ENCODE results near the gene LCTL. TPM values are rescaled to one million over a fixed set of nuclear protein-coding genes. Genes with fewer than 3 reads are reported as not detected.

LCTL gene
- total RNA-seq, 2 experiments from 2014 or later = not detected

DNA sequence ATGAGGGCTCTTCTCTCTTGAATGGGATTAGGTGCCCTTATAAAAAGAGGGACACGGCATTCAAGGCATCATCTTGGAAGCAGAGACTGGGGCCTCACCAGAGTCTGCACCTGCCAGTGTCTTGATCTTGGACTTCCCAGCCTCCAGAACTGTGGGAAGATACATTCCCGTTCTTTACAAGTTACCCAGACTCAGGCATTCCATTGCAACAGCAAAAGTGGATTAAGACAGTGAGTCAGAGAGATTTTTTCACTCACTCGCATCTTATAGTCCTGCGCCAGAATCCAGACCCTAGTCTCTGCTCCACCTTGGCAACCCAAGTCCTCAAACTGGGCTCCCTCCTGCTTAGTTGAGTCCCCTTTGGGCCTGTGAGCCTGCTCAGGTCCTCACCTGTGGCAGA lies 2.7 kb downstream of the LCTL start:
- no peaks in the 10 kb centered on the region for H3K9me3 Mint-ChIP-seq
- no peak for DNase-seq
- no peaks in the 10 kb centered on the region for H3K36me3 Mint-ChIP-seq
- no peak overlapping the region for H3K27ac Mint-ChIP-seq
- no peak overlapping the region for H3K4me3 Mint-ChIP-seq
- peaks cover 5% of the 10 kb centered on the region for H3K4me1 Mint-ChIP-seq
- no peaks in the 10 kb centered on the region for H3K27me3 Mint-ChIP-seq

DNA sequence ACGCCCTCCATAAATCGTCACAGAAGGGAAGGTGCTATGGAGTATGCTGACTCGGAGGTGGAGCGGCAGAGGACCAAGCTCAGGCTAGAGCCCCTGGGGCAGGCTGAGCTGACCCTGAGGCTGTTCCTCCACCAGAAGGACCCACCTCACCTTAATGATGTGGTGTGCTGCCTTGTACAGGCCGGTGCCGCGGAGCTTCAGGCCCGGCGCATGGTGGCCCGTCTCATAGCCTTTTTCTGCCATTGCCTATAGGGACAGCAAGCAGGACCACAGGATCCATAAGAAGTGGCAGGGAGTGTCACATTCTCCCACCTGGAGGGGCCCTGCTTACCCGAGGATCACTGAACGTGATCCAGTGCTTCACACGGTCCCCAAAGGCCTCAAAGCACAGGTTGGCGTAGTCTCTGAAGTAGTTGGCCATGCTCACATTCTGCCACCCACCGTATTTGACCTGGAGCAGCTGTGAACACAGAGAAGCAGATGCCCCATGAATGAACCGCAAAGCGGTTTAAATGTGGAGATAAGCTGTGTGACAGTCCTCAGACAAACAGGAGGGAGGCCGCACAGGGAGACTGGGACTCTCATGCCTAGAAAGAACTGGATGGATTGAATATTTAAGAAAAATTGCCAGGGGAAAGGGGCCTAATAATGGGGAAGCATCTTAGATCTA lies 4.8 kb downstream of the LCTL start:
- Mint-ChIP-seq H3K4me3 (no peak overlapping the region), H3K27me3 (no peaks in the 10 kb centered on the region), H3K27ac (no peak overlapping the region), H3K36me3 (no peaks in the 10 kb centered on the region), H3K9me3 (no peaks in the 10 kb centered on the region), H3K4me1 (no peaks in the 10 kb centered on the region)
- DNase-seq = no peak

DNA sequence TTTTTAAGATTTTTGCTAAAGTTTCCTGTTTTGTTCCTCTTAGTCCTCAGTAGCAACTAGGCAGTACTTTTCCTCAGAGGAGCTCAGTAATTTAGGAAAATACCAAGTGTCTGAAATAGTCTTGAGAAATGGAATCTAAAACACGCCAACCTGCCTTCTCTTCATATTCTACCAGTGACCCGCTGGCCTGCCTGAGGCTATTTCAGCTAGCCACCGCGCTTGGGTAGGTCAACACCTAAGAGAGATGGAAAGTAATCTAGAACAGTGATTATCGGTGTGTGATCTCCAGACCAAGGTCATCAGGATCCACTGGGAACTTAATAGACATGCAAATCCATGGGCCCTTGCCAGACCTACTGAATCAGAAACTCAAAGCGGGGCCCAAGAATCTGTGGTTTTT lies 7.5 kb downstream of the LCTL start:
- DNase-seq = no peak
- Mint-ChIP-seq H3K27ac (no peak overlapping the region), H3K9me3 (peaks cover 9% of the 10 kb centered on the region), H3K27me3 (no peaks in the 10 kb centered on the region), H3K36me3 (peaks cover 7% of the 10 kb centered on the region), H3K4me1 (no peaks in the 10 kb centered on the region), H3K4me3 (no peak overlapping the region)

DNA sequence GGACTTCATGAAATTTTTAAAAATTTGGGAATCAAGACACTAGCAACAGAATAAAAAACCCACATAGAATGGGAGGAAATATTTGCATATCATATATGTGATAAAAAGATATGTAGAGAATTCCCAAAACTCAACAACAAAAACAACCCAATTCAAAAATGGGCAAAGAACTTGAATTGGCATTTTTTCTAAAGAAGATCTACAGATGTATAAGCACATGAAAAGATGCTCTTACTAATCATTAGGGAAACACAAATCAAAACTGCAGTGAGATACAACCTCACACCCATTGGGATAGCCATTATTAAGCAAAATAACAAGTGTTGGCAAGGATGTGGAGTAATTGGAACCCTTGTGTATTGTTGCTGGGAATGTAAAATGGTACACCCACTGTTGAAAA lies 10.1 kb downstream of the LCTL start:
- no peak for DNase-seq
- Mint-ChIP-seq H3K4me3 (no peak overlapping the region), H3K9me3 (peaks cover 9% of the 10 kb centered on the region), H3K27ac (no peak overlapping the region), H3K4me1 (peaks cover 2% of the 10 kb centered on the region), H3K36me3 (peaks cover 17% of the 10 kb centered on the region), H3K27me3 (no peaks in the 10 kb centered on the region)

DNA sequence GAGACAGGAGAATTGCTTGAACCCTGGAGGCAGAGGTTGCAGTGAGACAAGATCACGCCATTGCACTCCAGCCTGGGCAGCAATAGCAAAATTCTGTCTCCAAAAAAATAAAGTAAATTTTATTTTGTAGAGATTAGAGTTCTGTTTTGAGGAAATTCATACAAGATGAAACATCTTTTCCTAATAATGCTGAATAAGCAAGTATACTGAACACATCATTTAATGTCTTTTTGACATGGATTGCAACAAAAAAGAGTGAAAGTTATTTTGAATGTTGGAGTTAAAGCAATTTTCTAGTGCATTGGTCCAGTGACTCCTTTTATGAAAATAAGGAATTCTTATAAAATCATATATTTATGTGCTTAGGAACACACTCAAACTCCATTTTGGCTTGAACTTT lies 20.5 kb downstream of the LCTL start:
- H3K4me3 Mint-ChIP-seq = no peak overlapping the region
- DNase-seq = no peak
- peaks cover 21% of the 10 kb centered on the region for H3K36me3 Mint-ChIP-seq
- no peaks in the 10 kb centered on the region for H3K27me3 Mint-ChIP-seq
- no peaks in the 10 kb centered on the region for H3K4me1 Mint-ChIP-seq
- H3K27ac Mint-ChIP-seq = no peak overlapping the region
- no peaks in the 10 kb centered on the region for H3K9me3 Mint-ChIP-seq

DNA sequence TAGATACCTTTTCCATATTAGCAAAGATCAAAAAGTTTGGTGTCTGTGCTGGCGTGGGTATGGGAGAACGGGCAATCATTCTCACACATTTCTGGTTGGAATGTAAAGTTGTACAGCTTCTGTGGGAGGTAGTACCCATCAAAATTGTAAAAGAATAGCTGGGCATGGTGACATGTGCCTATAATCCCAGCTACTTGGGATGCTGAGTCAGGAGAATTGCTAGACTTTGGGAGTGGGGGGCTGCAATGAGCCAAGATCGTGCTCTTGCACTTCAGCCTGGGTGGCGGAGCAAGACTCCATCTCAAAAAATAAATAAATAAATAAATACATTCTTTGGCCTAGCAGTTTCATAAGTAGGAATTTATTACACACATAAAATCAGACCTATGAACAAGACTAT lies 22.9 kb downstream of the LCTL start:
- Mint-ChIP-seq H3K4me1 (no peaks in the 10 kb centered on the region), H3K4me3 (no peak overlapping the region), H3K27me3 (no peaks in the 10 kb centered on the region), H3K27ac (no peak overlapping the region), H3K36me3 (peaks cover 30% of the 10 kb centered on the region), H3K9me3 (no peaks in the 10 kb centered on the region)
- no peak for DNase-seq

DNA sequence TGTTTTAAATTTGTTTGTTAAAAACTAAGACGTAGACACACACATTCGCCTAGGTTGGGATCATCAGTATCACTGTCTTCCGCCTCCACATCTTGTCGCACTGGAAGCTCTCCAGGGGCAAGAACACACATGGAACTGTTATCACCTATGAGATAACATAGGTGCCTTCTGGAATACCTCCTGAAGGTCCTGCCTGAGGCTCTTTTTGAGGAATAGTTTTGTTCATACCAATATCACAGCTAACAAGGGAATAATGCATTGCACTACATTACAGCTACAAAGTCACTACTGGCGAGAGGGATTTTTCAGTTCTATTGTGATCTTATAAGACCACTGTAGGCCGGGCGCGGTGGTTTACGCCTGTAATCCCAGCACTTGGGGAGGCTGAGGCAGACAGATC lies 30.7 kb downstream of the LCTL start:
- no peak for DNase-seq
- Mint-ChIP-seq H3K4me3 (no peak overlapping the region), H3K27me3 (no peaks in the 10 kb centered on the region), H3K36me3 (peaks cover 29% of the 10 kb centered on the region), H3K9me3 (no peaks in the 10 kb centered on the region), H3K27ac (no peak overlapping the region), H3K4me1 (no peaks in the 10 kb centered on the region)

DNA sequence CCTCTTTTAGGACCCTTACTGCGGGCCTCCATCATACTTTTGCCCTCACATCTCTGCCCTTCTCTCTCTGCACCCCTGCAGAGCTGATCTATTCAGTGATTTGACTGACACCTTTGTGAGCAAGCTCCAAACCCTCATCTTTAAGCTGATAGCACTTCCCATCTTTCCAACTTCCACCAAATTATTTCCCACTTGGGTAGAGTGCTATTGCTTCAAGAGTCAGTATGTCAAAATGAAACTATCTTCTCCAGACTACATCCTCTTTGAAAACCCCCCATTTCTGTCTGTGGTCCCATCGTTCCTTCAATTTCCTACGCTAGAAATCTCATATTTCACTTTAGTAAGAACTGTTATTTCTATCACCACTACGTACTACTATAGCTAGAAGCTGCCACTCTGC lies 41.0 kb downstream of the LCTL start:
- H3K9me3 Mint-ChIP-seq = no peaks in the 10 kb centered on the region
- no peaks in the 10 kb centered on the region for H3K27me3 Mint-ChIP-seq
- peaks cover 31% of the 10 kb centered on the region for H3K36me3 Mint-ChIP-seq
- no peaks in the 10 kb centered on the region for H3K4me1 Mint-ChIP-seq
- no peak for DNase-seq
- H3K27ac Mint-ChIP-seq = no peak overlapping the region
- H3K4me3 Mint-ChIP-seq = no peak overlapping the region

DNA sequence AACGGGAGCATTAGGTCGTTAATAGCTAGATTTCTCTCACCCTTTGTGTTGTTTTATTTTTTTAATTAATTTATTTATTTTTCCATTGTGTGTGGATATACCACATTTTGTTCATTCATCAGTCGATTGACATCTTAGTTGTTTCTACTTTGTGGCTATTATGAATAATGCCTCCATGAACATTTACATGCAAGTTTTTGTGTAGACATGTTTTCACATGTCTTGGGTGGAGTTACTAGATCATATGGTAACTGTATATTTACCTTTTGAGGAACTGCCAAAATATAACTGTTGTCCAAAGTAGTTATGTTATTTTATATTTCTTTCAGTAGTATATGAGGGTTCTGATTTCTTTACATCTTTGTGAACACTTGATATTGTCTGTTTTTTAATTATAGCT lies 41.9 kb downstream of the LCTL start:
- Mint-ChIP-seq H3K27ac (no peak overlapping the region), H3K27me3 (no peaks in the 10 kb centered on the region), H3K4me3 (no peak overlapping the region), H3K36me3 (peaks cover 27% of the 10 kb centered on the region), H3K4me1 (no peaks in the 10 kb centered on the region), H3K9me3 (no peaks in the 10 kb centered on the region)
- no peak for DNase-seq

DNA sequence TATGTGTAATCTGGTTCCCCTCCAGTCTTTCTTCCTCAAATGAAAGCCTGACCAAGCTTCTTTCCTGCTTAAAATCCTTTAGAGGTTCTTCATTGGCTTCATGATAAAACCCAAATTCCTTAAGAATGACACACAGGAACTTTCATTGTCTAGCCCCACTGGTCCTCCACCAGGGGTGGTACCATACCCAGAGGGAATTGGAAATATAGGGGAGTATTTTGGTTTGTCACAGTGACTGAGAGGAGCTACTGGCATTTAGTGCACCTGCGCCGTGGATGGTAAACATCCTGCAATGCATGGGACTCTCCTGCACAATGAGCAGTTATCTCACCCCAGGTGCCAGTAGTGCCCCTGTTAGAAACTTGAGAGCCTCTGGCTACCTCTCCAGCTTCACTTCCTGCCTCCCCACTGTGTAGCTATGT lies 49.9 kb downstream of the LCTL start:
- Mint-ChIP-seq H3K27me3 (no peaks in the 10 kb centered on the region), H3K4me1 (no peaks in the 10 kb centered on the region), H3K27ac (no peak overlapping the region), H3K9me3 (no peaks in the 10 kb centered on the region), H3K36me3 (peaks cover 22% of the 10 kb centered on the region), H3K4me3 (no peak overlapping the region)
- no peak for DNase-seq

DNA sequence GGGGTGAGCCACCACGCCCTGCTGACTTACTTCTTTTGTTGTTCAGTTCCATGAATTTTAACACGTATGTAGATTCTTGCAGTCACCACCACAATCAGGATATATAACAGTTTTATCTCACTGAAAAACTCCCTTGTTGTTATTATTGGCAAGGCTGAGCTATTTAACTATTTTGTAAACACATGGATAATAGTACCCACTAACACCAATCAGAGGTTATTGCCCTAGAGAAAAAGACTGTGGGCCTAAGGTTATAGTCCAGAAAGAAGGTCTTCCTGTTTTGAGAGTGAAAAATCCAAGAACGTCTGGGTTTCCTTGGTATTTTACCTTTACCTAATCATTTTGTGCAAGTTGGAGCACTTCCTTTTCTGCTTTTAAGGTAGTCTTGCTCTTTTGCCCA lies 51.2 kb downstream of the LCTL start:
- H3K9me3 Mint-ChIP-seq = no peaks in the 10 kb centered on the region
- DNase-seq = no peak
- peaks cover 26% of the 10 kb centered on the region for H3K36me3 Mint-ChIP-seq
- H3K27ac Mint-ChIP-seq = no peak overlapping the region
- no peaks in the 10 kb centered on the region for H3K4me1 Mint-ChIP-seq
- no peaks in the 10 kb centered on the region for H3K27me3 Mint-ChIP-seq
- no peak overlapping the region for H3K4me3 Mint-ChIP-seq

DNA sequence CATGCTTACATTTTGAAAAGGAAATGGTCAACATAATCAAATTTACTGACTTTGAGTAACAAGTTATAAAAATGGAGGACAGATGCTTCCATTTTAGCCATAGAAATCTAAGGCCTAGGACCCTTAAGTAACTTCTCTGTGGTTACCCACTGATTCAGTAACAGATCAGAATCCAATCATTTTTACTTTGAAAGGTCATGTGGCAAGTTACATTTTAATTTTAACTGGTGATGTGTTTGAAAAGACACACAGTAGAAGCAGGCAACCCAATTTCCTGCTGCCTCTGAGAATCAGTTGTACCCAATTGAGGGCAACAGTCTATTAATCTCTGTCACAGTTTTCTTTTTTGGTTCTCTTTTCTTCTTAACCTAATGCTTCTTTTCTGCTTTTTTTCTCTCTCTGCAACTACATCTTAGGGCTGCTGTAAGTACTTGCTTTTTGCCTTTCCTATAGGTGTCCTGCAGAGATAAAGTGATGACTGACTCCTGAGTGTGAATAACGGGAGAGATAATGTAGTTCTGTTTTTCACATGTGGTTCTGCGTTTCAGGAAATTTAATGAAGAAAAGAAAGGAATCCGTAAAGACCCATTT lies 57.4 kb downstream of the LCTL start:
- Mint-ChIP-seq H3K36me3 (peaks cover 33% of the 10 kb centered on the region), H3K9me3 (no peaks in the 10 kb centered on the region), H3K4me1 (peaks cover 19% of the 10 kb centered on the region), H3K27me3 (peaks cover 4% of the 10 kb centered on the region), H3K4me3 (no peak overlapping the region), H3K27ac (no peak overlapping the region)
- DNase-seq = no peak

DNA sequence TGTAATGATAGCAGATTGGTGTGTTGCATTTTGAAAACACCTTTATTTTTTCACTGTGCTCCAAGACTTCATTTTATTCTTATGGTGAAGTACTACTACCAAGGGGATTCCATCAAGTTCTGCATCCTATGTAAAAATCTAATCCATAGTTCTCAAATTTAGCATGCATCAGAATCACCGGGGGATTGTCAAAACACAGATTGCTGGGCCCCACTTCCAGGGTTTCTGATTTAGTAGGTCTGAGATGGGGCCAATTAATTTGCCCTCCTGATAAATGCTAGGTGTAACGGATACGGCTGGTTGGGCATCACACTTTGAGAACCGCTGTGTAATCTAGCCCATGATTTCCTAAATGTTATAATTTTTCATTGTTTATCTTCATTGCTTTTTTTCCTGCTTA lies 60.0 kb downstream of the LCTL start:
- no peak for DNase-seq
- H3K27ac Mint-ChIP-seq = peak overlapping the region; percentile 100
- H3K36me3 Mint-ChIP-seq = peaks cover 58% of the 10 kb centered on the region
- peaks cover 4% of the 10 kb centered on the region for H3K27me3 Mint-ChIP-seq
- peaks cover 38% of the 10 kb centered on the region for H3K4me1 Mint-ChIP-seq
- no peaks in the 10 kb centered on the region for H3K9me3 Mint-ChIP-seq
- H3K4me3 Mint-ChIP-seq = peak overlapping the region; percentile 100

DNA sequence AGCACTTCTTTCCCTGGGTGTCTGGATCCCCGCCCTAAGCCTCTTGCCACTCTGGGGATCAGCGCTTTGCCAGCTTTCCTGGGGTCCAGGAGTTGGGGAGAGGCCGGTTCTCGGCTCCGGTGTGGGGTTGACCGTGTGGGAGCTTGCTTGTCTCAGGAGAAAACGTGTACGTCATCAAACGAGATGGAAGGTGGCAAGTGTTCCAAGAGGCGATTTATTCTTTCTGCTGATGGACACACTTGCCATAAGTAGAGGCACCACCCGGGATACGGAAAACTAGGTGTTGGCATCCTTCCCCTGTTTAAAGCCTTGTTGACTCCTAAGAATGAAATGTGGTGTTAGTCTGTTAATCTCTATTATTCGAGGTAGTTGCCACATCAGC lies 60.4 kb downstream of the LCTL start:
- DNase-seq = no peak
- H3K4me1 Mint-ChIP-seq = peaks cover 38% of the 10 kb centered on the region
- peak overlapping the region; percentile 100 for H3K27ac Mint-ChIP-seq
- H3K4me3 Mint-ChIP-seq = peak overlapping the region; percentile 100
- H3K27me3 Mint-ChIP-seq = peaks cover 4% of the 10 kb centered on the region
- H3K36me3 Mint-ChIP-seq = peaks cover 58% of the 10 kb centered on the region
- no peaks in the 10 kb centered on the region for H3K9me3 Mint-ChIP-seq

DNA sequence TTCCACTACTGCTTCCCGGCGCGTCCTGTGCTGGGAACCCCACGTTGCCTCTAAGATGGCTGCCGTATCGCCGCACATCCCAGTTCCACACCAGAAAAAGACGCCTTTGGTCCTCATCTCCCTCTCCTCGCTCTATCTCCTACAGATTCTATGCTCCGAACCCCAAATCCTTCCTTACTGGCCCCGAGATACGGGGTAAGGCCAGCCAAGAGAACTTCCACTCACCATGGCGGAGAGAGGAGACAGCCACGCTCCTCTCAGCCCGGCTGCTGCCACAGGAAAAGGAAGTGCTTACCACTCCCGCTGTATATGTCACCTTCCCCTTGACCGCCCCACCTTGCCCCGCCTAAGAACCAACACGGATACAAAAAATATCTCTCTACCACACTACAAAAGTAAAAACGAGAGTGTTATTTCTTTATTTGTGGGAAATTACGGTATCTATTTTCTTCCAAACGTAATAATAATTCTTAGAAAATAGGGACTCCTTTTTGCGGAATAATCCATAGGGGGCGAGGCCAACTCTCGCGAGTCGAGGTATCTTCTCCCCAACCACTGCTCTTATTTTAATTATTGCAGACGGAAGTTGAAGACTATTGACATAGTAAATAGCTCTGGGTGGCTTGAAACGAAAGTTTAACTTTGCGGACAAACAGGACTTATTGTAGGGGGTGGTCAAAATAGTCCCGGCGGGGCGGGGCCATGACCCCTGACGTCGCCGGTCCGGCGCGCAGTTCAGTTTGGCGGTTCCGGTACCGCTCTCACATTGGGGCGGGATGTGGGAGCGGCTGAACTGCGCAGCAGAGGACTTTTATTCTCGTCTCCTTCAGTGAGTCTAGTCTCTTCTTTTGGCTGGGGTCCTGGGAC lies 61.0 kb downstream of the LCTL start, which contains the start of the genes RPL4 and ZWILCH:
Gene RPL4 (minus strand): TSS at position 293 of the 867 bp plus-strand sequence. CDS start 65 bp downstream, at position 228.
Gene ZWILCH (plus strand): TSS at position 764 of the 867 bp plus-strand sequence. CDS start 13 bp downstream, at position 777.
- Mint-ChIP-seq H3K9me3 (no peaks in the 10 kb centered on the region), H3K4me1 (peaks cover 41% of the 10 kb centered on the region), H3K4me3 (peak within 1 kb of the TSS; percentile 100), H3K27me3 (peaks cover 4% of the 10 kb centered on the region), H3K36me3 (peaks cover 64% of the 10 kb centered on the region), H3K27ac (peak within 1 kb of the TSS; percentile 100)
- DNase-seq = peak; percentile 80

All from activated naive CD8-positive, alpha-beta T cell treated with anti-CD3 and anti-CD28 coated beads for 36 hours (primary cell).